GM12875 (cell line): ENCODE measurements around the gene TENM3.

Source experiments
- H3K4me3 ChIP-seq: one replicate; pipeline ENCODE4 v1.5.1; 2011; ENCODE audit warnings: low read depth, low read length, control low read depth
- TF ChIP-seq, protein P1 (sequence below): IDR thresholded peaks from 2 replicates; pipeline ENCODE4 v1.5.1; 2011; ENCODE audit warnings: low read depth, mild to moderate bottlenecking, control low read depth, inconsistent platforms, low read length, moderate library complexity, borderline replicate concordance; ENCODE audit not compliant: insufficient read depth

The TENM3 gene

DNA sequence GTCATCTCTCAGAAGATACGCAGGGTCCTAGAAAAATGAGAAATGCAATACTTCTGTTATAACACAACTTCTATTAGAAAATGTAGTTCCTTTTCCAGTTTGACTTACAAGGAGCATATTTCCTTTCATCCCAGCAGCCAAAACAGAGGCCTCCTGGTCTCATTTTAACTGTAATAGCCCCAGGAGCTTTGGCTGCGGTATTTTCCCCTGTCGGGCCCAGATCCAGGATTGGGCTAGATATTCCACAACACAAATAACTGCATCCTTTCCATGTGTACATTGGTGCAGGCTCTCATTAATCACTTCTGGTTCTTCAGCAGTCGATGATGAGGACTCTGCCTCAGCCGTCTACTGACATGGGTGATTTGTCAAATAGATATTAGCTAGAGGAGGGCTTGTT lies 166.1 kb downstream of the TENM3 start:
- TF ChIP-seq, protein P1, sequence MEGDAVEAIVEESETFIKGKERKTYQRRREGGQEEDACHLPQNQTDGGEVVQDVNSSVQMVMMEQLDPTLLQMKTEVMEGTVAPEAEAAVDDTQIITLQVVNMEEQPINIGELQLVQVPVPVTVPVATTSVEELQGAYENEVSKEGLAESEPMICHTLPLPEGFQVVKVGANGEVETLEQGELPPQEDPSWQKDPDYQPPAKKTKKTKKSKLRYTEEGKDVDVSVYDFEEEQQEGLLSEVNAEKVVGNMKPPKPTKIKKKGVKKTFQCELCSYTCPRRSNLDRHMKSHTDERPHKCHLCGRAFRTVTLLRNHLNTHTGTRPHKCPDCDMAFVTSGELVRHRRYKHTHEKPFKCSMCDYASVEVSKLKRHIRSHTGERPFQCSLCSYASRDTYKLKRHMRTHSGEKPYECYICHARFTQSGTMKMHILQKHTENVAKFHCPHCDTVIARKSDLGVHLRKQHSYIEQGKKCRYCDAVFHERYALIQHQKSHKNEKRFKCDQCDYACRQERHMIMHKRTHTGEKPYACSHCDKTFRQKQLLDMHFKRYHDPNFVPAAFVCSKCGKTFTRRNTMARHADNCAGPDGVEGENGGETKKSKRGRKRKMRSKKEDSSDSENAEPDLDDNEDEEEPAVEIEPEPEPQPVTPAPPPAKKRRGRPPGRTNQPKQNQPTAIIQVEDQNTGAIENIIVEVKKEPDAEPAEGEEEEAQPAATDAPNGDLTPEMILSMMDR = no peak
- H3K4me3 ChIP-seq = no peak overlapping the region

DNA sequence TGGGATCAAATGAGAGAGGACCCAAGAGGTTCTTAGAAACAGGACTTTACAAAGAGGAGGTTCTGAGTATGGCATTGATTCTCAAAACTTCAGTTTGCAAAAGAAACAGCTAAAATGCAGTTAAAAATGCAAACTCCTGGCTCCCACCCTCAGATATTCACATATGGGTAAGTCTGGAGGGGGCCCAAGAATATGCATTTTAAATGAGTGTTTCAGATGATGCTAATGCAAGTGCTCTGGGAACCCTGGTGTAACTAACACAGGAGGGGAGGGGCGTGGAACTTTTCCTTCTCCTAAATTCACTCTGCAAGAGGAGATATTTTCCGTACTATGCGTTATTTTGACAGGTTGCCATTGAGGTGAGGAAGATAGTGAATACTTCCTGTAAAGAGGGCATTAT lies 168.2 kb downstream of the TENM3 start:
- H3K4me3 ChIP-seq = no peak overlapping the region
- TF ChIP-seq, protein P1 = no peak

DNA sequence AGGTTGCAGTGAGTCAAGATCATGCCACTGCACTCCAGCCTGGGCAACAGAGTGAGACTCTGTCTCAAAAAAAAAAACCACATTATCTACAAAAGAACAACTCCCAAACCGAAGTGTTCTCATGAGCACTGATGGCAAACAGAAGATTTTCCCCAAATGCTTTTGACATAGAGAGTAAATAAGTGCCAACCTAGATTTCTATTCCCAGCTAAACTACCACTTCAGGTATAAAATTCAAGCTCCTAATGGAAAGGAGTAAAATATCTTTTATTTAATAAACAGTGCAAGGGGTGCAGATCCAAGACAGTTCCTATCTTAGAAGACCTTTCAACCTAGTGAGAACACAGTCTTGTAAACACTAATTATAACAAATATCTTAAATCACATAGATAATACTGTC lies 170.3 kb downstream of the TENM3 start:
- TF ChIP-seq, protein P1 = no peak
- no peak overlapping the region for H3K4me3 ChIP-seq

DNA sequence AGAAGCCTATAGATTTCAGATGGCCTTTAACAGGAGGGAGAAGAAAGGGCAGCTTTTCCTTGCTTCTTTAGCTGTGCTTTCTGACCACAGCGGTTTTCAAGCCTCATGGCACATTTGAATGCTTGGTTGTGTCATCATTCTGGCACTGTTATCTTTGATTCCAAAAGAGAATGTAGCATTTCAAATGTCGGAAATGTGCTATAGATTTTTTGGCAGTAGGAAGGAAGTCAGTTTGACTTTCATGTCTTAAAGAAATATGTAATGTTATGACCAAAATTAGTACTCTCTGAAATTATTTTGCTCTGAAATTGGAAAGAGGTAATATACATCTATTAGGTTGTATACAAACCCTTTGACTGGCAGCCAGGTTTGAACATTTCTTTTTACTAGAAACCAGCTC lies 171.9 kb downstream of the TENM3 start:
- H3K4me3 ChIP-seq = no peak overlapping the region
- TF ChIP-seq, protein P1 = no peak

DNA sequence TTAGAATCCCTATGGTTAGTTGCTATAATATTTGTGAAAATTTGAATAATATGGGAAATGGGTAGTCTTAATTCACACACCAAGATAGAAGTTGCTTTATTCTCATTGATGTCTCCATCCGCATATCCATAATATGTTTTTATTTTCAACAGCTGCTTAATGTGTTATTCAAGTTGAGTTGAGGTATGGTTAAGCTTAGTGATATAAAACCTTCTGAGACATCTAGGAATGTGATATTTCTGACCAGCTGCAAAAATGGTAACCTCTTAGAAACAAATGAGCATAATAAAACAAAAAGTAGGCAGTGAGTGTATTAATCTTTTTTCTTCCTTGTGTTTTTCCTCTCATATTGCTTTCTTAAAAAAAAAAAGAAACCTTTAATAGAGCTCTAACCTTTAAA lies 172.9 kb downstream of the TENM3 start:
- H3K4me3 ChIP-seq = no peak overlapping the region
- TF ChIP-seq, protein P1 = no peak

DNA sequence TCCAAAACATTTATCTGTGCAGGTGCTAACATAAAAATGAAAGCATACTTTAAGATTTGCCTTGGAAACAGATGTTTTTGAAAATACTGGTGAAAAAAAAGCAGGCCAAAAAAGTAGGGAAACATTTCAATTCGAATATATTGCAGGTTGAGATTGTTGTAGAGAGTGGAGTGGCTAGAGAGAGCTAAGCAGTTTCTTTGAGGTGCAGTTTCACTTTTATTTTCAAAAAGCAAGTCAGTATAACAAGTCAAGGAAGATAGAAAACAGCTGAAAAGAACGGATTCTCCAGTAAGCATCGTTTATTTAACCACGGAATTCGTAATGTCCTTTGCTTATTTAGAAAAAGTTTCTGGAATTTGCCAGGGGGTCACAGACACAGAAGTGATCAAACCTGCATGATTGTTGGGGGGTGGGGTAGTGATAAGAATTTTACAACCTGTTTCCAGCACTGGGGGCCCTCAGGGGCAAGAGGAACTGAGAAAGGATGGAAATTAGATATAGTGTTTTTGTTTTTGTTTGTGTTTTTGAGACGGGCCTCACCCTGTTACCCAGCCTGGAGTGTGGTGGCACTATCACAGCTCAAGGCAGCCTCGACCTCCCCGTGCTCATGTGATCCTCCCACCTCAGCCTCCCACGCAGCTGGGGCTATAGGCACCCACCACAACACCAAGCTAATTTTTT lies 175.0 kb downstream of the TENM3 start:
- no peak overlapping the region for H3K4me3 ChIP-seq
- TF ChIP-seq, protein P1 = no peak

DNA sequence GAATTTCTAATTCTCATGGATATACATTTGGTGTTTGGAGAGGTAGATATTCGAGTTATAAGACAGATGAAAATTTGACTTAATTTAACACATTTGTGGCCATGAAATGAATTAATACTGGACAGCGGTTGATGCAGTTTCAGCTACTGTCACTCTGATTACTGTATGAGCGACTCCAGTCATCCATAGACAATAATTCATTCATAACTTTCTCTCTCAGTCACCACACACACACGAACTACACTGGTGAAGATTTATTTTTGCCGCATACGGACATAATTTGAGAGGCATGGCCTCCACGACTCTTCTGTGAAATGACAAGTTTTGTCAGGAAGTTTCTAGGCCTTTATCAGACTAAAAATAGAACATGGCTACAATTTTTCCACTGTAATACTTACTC lies 177.0 kb downstream of the TENM3 start:
- TF ChIP-seq, protein P1 = no peak
- H3K4me3 ChIP-seq = no peak overlapping the region
